H9 (cell line): ENCODE results near the gene BCAS4. TPM values are rescaled to one million over a fixed set of nuclear protein-coding genes. Genes with fewer than 3 reads are reported as not detected.

Experiments used
- DNase-seq: peaks from one replicate; pipeline ENCODE4 v3.0.0-alpha.2; 2017
- H2AFZ ChIP-seq: one replicate; pipeline ENCODE4 v1.6.1; 2013; ENCODE audit warnings: mild to moderate bottlenecking, low read length, control low read depth, moderate library complexity
- H2AK5ac ChIP-seq: 2 replicates; pipeline ENCODE4 v1.6.1; 2013; ENCODE audit warnings: low read length, control low read depth, mixed read lengths; ENCODE audit not compliant: insufficient read length
- H2BK120ac ChIP-seq: one replicate; pipeline ENCODE4 v1.6.1; 2013; ENCODE audit warnings: low read depth, mild to moderate bottlenecking, low read length, control low read depth, inconsistent platforms; ENCODE audit not compliant: poor library complexity, severe bottlenecking
- H2BK12ac ChIP-seq: 2 replicates; pipeline ENCODE4 v1.6.1; 2013; ENCODE audit warnings: low read length, control low read depth, mixed read lengths, low read depth; ENCODE audit not compliant: insufficient read length
- H2BK15ac ChIP-seq: 2 replicates; pipeline ENCODE4 v1.6.1; 2013; ENCODE audit warnings: low read depth, low read length, control low read depth
- H2BK20ac ChIP-seq: one replicate; pipeline ENCODE4 v1.6.1; 2013; ENCODE audit warnings: low read depth, mild to moderate bottlenecking, low read length, control low read depth, inconsistent platforms; ENCODE audit not compliant: poor library complexity, severe bottlenecking
- H2BK5ac ChIP-seq: 2 replicates; pipeline ENCODE4 v1.6.1; 2013; ENCODE audit warnings: low read length, control low read depth, mixed read lengths; ENCODE audit not compliant: insufficient read length
- H3K14ac ChIP-seq: 2 replicates; pipeline ENCODE4 v1.6.1; 2013; ENCODE audit warnings: low read length, control low read depth; ENCODE audit not compliant: insufficient read depth
- H3K18ac ChIP-seq: 2 replicates; pipeline ENCODE4 v1.6.1; 2013; ENCODE audit warnings: low read depth, mild to moderate bottlenecking, mixed read lengths, low read length, control low read depth; ENCODE audit not compliant: insufficient read length
- H3K23ac ChIP-seq: 2 replicates; pipeline ENCODE4 v1.6.1; 2013; ENCODE audit warnings: low read length, control low read depth, mixed read lengths, low read depth; ENCODE audit not compliant: insufficient read length
- H3K23me2 ChIP-seq: 2 replicates; pipeline ENCODE4 v1.6.1; 2013; ENCODE audit warnings: low read depth, mild to moderate bottlenecking, mixed read lengths, low read length, control low read depth; ENCODE audit not compliant: insufficient read length, poor library complexity, severe bottlenecking
- H3K27ac ChIP-seq: 2 replicates; pipeline ENCODE4 v1.5.1; 2013; ENCODE audit warnings: low read length, control low read depth, mixed read lengths, low read depth; ENCODE audit not compliant: insufficient read length
- H3K27me3 ChIP-seq: 2 replicates; pipeline ENCODE4 v1.6.1; 2013; ENCODE audit warnings: low read length, control low read depth, inconsistent platforms; ENCODE audit not compliant: insufficient read depth
- H3K4ac ChIP-seq: 2 replicates; pipeline ENCODE4 v1.6.1; 2013; ENCODE audit warnings: low read depth, mild to moderate bottlenecking, control low read depth, inconsistent platforms, low read length, moderate library complexity
- H3K4me1 ChIP-seq: 2 replicates; pipeline ENCODE4 v1.6.1; 2013; ENCODE audit warnings: low read length, control low read depth, inconsistent platforms; ENCODE audit not compliant: insufficient read depth
- H3K4me2 ChIP-seq: 2 replicates; pipeline ENCODE4 v1.6.1; 2013; ENCODE audit warnings: low read length, control low read depth, mixed read lengths; ENCODE audit not compliant: insufficient read length, insufficient read depth
- H3K56ac ChIP-seq: 2 replicates; pipeline ENCODE4 v1.6.1; 2013; ENCODE audit warnings: low read depth, mild to moderate bottlenecking, mixed read lengths, low read length, control low read depth; ENCODE audit not compliant: insufficient read length
- H3K79me1 ChIP-seq: 2 replicates; pipeline ENCODE4 v1.6.1; 2013; ENCODE audit warnings: low read depth, mild to moderate bottlenecking, moderate library complexity, low read length, control low read depth, inconsistent platforms; ENCODE audit not compliant: insufficient read depth, poor library complexity, severe bottlenecking
- H3K79me2 ChIP-seq: 2 replicates; pipeline ENCODE4 v1.6.1; 2013; ENCODE audit warnings: low read length, control low read depth, inconsistent platforms; ENCODE audit not compliant: insufficient read depth
- H3K9ac ChIP-seq: 2 replicates; pipeline ENCODE4 v1.6.1; 2013; ENCODE audit warnings: low read length, control low read depth, mixed read lengths; ENCODE audit not compliant: insufficient read length; ENCODE audit errors: extremely low read depth
- H3K9me3 ChIP-seq: one replicate; pipeline ENCODE4 v1.6.1; 2013; ENCODE audit warnings: low read depth, low read length, inconsistent platforms; ENCODE audit not compliant: control insufficient read depth
- H3T11ph ChIP-seq: one replicate; pipeline ENCODE4 v1.6.1; 2013; ENCODE audit warnings: mild to moderate bottlenecking, low read length, control low read depth, inconsistent platforms
- H4K20me1 ChIP-seq: one replicate; pipeline ENCODE4 v1.6.1; 2013; ENCODE audit not compliant: control insufficient read depth, insufficient read length, insufficient read depth
- H4K5ac ChIP-seq: 2 replicates; pipeline ENCODE4 v1.6.1; 2013; ENCODE audit warnings: low read depth, mild to moderate bottlenecking, mixed read lengths, low read length, control low read depth; ENCODE audit not compliant: insufficient read length
- H4K8ac ChIP-seq: replicated peaks from 2 replicates; pipeline ENCODE4 v1.6.1; 2013; ENCODE audit warnings: low read length, control low read depth, mixed read lengths, low read depth; ENCODE audit not compliant: insufficient read length
- H4K91ac ChIP-seq: 2 replicates; pipeline ENCODE4 v1.6.1; 2013; ENCODE audit warnings: low read depth, mild to moderate bottlenecking, moderate library complexity, mixed read lengths, low read length, control low read depth; ENCODE audit not compliant: insufficient read length
- H3K27ac Mint-ChIP-seq, 3 experiments: 2 replicates in 2 of 3; 3 replicates in 1 of 3; pipeline ENCODE4 v1.8.0; 2020 to 2021; ENCODE audit warnings: mixed read lengths in 3 of 3, mild to moderate bottlenecking in 1 of 3, moderate library complexity in 1 of 3
- H3K27me3 Mint-ChIP-seq: 2 replicates; pipeline ENCODE4 v1.8.0; 2021; ENCODE audit warnings: low read depth, mild to moderate bottlenecking, moderate library complexity, mixed read lengths
- H3K36me3 Mint-ChIP-seq, 3 experiments: 2 replicates in 2 of 3; 3 replicates in 1 of 3; pipeline ENCODE4 v1.8.0; 2020 to 2021; ENCODE audit warnings: low read depth in 3 of 3, mixed read lengths in 3 of 3; ENCODE audit not compliant: insufficient read depth in 1 of 3
- H3K4me1 Mint-ChIP-seq, 2 experiments: 2 replicates each; pipeline ENCODE4 v1.8.0; 2020; ENCODE audit warnings: mixed read lengths in 2 of 2
- H3K4me3 Mint-ChIP-seq, 2 experiments: 2 replicates in 1 of 2; 3 replicates in 1 of 2; pipeline ENCODE4 v1.8.0; 2020 to 2021; ENCODE audit warnings: mild to moderate bottlenecking in 2 of 2, mixed read lengths in 2 of 2, moderate library complexity in 1 of 2
- H3K9me3 Mint-ChIP-seq, 2 experiments: 2 replicates in 1 of 2; 3 replicates in 1 of 2; pipeline ENCODE4 v1.8.0; 2020; ENCODE audit warnings: mild to moderate bottlenecking in 2 of 2, mixed read lengths in 2 of 2, moderate library complexity in 1 of 2
- WGBS: extraction: QIAGEN DNeasy Blood & Tissue Kit; methylation state at CpG from one replicate; pipeline ENCODE4 v1.1.7; 2013; ENCODE audit warnings: missing lambda C conversion rate, low lambda C conversion rate, mixed read lengths; ENCODE audit not compliant: insufficient read length; ENCODE audit errors: extremely low coverage; 5-methylcytosine and 5-hydroxymethylcytosine counted together
- total RNA-seq: library from RNA; stranded (reverse); gene quantifications from 2 replicates; pipeline ENCODE4 v1.2.1, GENCODE V29; 2021
- TF ChIP-seq, protein P1 (sequence below): fragments of 200-600 bp; sonication (generic); conservative IDR thresholded peaks from 3 replicates; pipeline ENCODE4 v1.8.0; 2021; ENCODE audit warnings: antibody characterized with exemption, mild to moderate bottlenecking

The BCAS4 gene
- total RNA-seq, 1 experiment from 2014 or later, result 16.9 TPM

DNA sequence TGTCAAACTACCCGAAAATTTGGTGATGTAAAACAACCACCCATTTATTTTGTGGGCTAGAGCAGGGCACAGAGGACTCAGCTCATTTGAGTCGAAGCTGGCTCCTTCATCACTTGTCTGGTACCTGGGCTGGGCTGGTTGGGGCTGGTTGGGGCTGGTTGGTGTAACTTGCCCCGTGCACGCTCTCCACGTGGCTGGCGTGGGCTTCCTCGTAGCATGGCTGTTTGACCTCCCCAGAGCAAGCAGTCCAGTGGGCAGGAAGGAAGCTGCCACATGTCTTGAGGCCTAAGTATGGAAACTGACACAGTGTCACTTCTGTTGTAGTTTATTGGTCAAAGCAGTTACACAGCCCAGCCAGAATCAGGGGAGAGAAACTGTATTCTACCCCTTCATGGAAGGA is 27.1 kb downstream of the BCAS4 start:
- no peak overlapping the region for H3K4ac ChIP-seq

More for the DNA sequence above, 27.1 kb downstream of the BCAS4 start:
- H3K9ac ChIP-seq, result no peak overlapping the region
- peaks cover 12 to 25% of the 10 kb centered on the region in 2 experiments for H3K4me1 Mint-ChIP-seq
- H2BK120ac ChIP-seq, result no peak overlapping the region
- no peaks in the 10 kb centered on the region for H3K9me3 ChIP-seq
- H4K8ac ChIP-seq, result no peak overlapping the region
- no peaks in the 10 kb centered on the region; the same call in 1 of the 2 replicates for H3K4me1 ChIP-seq
- H3K4me2 ChIP-seq, result no peak overlapping the region
- no peak overlapping the region for H2BK12ac ChIP-seq
- no peak for DNase-seq
- no peak overlapping the region for H3K27ac ChIP-seq
- H3K23ac ChIP-seq, result no peak overlapping the region
- WGBS, result no CpG with 5 or more reads among the region's 7 CpGs
- TF ChIP-seq, protein P1, sequence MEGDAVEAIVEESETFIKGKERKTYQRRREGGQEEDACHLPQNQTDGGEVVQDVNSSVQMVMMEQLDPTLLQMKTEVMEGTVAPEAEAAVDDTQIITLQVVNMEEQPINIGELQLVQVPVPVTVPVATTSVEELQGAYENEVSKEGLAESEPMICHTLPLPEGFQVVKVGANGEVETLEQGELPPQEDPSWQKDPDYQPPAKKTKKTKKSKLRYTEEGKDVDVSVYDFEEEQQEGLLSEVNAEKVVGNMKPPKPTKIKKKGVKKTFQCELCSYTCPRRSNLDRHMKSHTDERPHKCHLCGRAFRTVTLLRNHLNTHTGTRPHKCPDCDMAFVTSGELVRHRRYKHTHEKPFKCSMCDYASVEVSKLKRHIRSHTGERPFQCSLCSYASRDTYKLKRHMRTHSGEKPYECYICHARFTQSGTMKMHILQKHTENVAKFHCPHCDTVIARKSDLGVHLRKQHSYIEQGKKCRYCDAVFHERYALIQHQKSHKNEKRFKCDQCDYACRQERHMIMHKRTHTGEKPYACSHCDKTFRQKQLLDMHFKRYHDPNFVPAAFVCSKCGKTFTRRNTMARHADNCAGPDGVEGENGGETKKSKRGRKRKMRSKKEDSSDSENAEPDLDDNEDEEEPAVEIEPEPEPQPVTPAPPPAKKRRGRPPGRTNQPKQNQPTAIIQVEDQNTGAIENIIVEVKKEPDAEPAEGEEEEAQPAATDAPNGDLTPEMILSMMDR, result no peak
- H2BK5ac ChIP-seq, result no peak overlapping the region
- H3K18ac ChIP-seq, result no peak overlapping the region
- no peak overlapping the region for H3K56ac ChIP-seq
- H3K9me3 Mint-ChIP-seq, result no peaks in the 10 kb centered on the region; a peak in 1 of 5 replicates
- H3K79me1 ChIP-seq, result no peaks in the 10 kb centered on the region
- no peaks in the 10 kb centered on the region for H3K79me2 ChIP-seq
- no peaks in the 10 kb centered on the region for H4K20me1 ChIP-seq
- H3K23me2 ChIP-seq, result no peaks in the 10 kb centered on the region
- H2BK15ac ChIP-seq, result no peak overlapping the region
- H3K27me3 ChIP-seq, result no peaks in the 10 kb centered on the region
- no peaks in the 10 kb centered on the region; the same call in 1 of the 2 replicates for H3K27me3 Mint-ChIP-seq
- no peak overlapping the region for H2BK20ac ChIP-seq
- H2AFZ ChIP-seq, result no peak overlapping the region
- no peak overlapping the region for H3T11ph ChIP-seq
- H3K14ac ChIP-seq, result no peak overlapping the region
- peaks cover 3 to 25% (median 10%) of the 10 kb centered on the region in 3 experiments for H3K36me3 Mint-ChIP-seq
- no peak overlapping the region for H3K4me3 Mint-ChIP-seq
- no peak overlapping the region; a peak in 1 of 7 replicates for H3K27ac Mint-ChIP-seq
- no peak overlapping the region for H4K91ac ChIP-seq
- H2AK5ac ChIP-seq, result no peak overlapping the region
- no peak overlapping the region for H4K5ac ChIP-seq
